ENCODE measurements around the gene CTNND2.
"Not testable (repeated sequence)": the region's sequence is repeated elsewhere in the genome, so short reads cannot be mapped to it uniquely, and the experiment has no call there.

Gene CTNND2

GRCh38 chr5:11878814-11879213, 25.4 kb downstream of the CTNND2 start:
- no peak for DNase-seq (ENCODE audit: low read depth in 2 of 3, low spot score in 1 of 3)

GRCh38 chr5:11873587-11873986, 30.7 kb downstream of the CTNND2 start:
- DNase-seq (ENCODE audit: low read depth in 2 of 3, low spot score in 1 of 3): no peak

DNA sequence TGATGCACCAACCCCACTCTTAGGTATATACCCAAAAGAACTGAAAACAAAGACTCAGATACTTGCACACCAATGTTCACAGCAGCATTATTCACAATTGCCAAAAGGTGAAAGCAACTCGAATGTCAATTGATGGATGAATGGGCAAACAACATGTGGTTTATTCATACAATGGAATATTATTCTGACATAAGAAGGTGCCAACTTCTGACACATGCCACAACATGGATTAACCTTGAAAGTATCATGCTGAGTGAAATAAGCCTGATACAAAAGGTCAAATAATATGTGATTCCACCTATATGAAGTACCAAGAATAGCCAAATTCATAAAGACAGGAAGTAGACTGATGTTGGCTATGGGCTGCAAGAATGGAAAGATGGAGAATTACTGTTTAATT, 35.0 kb downstream of the CTNND2 start:
- DNase-seq (ENCODE audit: low read depth in 2 of 3, low spot score in 1 of 3): no peak

DNA sequence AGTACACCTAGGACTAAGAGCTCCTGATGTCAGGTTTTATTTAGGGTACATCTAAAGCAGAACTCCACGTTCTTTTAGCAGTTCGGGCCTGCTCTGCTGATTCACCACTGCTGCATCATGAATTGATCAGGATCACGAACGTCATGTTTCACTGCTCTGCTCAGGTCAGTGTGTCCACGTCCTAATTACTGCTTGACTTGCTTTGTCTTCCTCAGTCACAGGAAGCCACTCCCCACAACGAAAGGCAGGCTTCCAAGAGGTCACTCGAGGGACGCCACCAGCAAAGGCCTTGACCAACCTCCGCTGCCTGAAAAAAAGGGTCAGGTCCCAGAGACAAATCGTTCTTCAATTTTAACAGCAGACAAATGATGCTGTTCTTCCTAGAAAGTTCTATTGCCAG, 40.3 kb downstream of the CTNND2 start:
- no peak for DNase-seq (ENCODE audit: low read depth in 2 of 3, low spot score in 1 of 3)

- DNase-seq (ENCODE audit: low read depth in 2 of 3, low spot score in 1 of 3): no peak
Measured at GRCh38 chr5:11857391-11857790, 46.9 kb downstream of the CTNND2 start.

- DNase-seq (ENCODE audit: low read depth in 2 of 3, low spot score in 1 of 3): no peak
Measured at GRCh38 chr5:11854936-11855335, 49.3 kb downstream of the CTNND2 start.

DNA sequence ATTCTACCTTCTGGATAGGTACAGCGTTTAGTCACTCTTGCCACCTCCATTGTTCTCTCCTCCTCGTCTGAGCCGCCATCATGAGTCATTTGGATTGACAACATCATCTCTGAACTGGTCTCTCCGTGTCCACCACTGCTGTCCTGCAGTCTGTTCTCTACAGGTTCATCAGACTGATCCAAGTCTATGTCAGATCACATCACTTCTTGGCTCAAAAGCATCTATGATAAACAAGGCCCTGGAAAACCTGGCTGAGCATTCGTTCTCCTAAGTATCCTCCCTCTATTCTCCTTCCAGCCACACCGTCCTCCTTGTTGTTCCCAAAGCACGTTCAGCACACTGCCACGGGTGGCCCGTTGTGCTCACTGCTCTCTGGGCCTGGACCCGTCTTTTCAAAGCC, 50.5 kb downstream of the CTNND2 start:
- no peak for DNase-seq (ENCODE audit: low read depth in 2 of 3, low spot score in 1 of 3)

- DNase-seq (ENCODE audit: low read depth in 2 of 3, low spot score in 1 of 3): no peak
Measured at GRCh38 chr5:11853140-11853539, 51.1 kb downstream of the CTNND2 start.

- DNase-seq (ENCODE audit: low read depth in 2 of 3, low spot score in 1 of 3): no peak
Measured at GRCh38 chr5:11852717-11853087, 51.5 kb downstream of the CTNND2 start.

GRCh38 chr5:11851965-11852716, 52.1 kb downstream of the CTNND2 start:
- DNase-seq (ENCODE audit: low read depth in 2 of 3, low spot score in 1 of 3): no peak

DNA sequence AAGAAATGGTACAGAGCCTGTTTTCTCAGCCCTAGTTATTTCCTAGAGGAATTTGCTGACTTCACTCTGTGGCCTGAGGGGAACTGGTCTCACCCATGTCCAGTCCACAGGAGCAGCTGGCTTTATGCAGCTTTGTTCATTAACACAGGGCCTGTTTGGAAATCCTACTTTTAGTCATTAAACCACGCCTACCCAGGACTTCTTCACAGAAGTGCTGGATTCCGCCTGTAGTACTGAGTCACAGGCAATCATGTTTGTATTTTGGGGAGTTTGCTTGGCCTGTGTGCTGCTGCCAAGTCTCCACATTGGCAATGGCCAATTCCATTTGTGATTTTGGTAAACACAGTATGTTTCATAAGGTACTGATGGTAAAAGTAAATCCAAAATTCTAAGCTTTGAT, 52.8 kb downstream of the CTNND2 start:
- no peak for DNase-seq (ENCODE audit: low read depth in 2 of 3, low spot score in 1 of 3)

DNA sequence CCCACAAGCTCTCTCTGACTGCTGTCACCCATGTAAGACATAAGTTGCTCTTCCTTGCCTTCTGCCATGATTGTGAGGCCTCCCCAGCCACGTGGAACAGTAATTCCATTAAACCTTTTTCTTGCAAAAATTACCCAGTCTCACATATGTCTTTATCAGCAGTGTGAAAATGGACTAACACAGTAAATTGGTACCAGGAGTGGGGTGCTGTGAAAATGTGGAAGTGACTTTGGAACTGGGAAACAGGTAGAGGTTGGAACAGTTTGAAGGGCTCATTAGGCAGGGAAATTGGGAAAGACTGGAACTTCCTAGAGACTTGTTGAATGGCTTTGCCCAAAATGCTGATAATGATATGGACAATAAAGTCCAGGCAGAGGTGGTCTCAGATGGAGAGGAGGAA, 75.7 kb downstream of the CTNND2 start:
- DNase-seq (ENCODE audit: low read depth in 2 of 3, low spot score in 1 of 3): not testable (repeated sequence)

DNA sequence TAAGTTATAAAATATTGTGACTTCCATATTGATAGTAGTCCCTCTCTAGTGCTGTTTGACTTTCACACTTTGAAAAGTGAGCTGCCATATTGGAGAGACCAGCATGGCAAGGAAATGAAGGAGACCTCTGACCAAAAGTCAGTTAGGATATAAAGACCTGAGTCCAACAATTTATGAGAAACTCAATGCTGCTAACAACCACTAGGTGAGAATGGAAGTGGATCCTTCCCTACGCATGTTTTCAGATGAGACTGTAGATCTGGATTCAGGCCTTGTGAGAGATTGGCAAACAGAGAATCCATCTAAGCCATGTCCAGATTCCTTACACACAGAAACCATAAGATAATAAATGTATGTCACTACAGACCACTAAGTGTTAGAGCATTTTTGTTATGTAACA, 81.6 kb downstream of the CTNND2 start:
- DNase-seq (ENCODE audit: low read depth in 2 of 3, low spot score in 1 of 3): no peak

- no peak for DNase-seq (ENCODE audit: low read depth in 2 of 3, low spot score in 1 of 3)
Measured at GRCh38 chr5:11815916-11816315, 88.3 kb downstream of the CTNND2 start.

GRCh38 chr5:11815481-11815880, 88.8 kb downstream of the CTNND2 start:
- no peak for DNase-seq (ENCODE audit: low read depth in 2 of 3, low spot score in 1 of 3)

DNA sequence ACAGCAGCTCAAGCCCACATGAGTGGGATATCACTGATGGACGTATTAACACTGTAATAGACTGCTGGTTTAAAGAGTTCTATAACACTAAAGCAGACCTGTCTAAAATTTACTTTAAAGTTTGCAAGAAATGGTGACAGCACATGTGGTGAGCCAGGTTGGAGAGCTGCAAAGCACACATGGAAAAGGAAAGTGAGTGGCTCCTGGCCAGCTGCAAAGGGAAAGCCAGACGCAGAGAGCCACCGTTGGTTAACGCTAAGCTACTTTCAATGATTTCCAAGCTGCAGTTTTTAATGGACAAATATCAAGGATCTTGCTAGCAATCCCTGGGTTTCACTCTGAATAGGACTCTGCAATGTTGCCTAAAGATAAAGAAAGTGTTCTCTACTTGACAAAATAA, 89.9 kb downstream of the CTNND2 start:
- no peak for DNase-seq (ENCODE audit: low read depth in 2 of 3, low spot score in 1 of 3)

DNA sequence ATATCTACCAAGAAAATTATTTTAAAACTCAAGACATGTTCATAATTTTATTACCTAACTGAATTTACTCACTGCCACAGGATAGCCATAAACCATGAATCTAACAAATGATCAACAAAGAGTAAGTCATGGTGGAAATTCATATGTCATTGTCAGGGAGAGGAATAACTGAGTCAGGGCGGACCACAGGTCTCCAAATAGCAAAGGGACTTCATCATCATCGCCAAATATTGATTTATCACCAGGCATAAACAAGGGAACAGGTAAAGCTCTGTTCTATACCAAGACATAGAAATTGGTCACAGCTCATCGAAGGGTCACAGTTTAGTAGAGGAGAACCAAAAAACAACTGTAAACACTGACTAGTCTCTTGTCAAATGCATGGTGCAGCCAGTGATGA, 94.8 kb downstream of the CTNND2 start:
- no peak for DNase-seq (ENCODE audit: low read depth in 2 of 3, low spot score in 1 of 3)

DNA sequence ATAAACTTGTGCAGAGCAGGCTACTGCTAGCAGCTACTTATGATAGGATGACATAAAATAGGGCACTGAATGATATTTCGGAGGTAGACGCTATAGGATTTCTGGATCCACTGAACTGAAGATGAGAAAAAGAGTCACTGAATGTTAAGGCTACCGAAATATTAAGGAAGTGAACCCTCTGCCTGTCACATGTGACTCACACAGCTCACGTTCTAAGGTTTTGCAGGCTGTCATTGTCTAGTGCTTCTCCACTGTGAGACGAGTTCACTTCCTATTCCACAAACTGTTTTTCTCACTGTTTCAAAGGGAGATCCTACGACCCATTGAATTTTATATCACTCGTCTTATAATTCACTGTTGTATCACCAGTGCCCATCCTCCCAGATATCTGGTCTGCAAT, 100.8 kb downstream of the CTNND2 start:
- no peak for DNase-seq (ENCODE audit: low read depth in 2 of 3, low spot score in 1 of 3)

DNA sequence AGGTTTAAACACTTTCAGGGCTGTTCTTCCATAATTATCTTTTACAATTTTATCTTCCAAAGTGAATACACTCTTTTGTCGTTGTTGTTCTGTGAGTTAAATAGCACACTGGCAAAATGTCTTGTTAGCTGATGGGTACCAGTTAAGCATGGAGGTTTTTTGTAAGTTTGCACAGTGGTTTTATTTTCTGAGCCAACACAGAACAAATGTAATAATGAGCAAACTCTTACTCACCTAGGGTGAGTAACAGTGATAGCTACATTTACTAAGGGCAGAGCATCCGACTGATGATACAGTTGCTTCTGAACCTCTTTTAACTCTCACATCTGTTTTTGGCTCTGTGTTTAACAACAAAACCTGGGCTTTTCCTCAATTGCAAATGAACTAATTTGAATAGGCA, 103.2 kb downstream of the CTNND2 start:
- DNase-seq (ENCODE audit: low read depth in 2 of 3, low spot score in 1 of 3): no peak

GRCh38 chr5:11797132-11797531, 107.1 kb downstream of the CTNND2 start:
- DNase-seq (ENCODE audit: low read depth in 2 of 3, low spot score in 1 of 3): no peak

GRCh38 chr5:11793396-11793795, 110.8 kb downstream of the CTNND2 start:
- DNase-seq (ENCODE audit: low read depth in 2 of 3, low spot score in 1 of 3): no peak

GRCh38 chr5:11792621-11793020, 111.6 kb downstream of the CTNND2 start:
- DNase-seq (ENCODE audit: low read depth in 2 of 3, low spot score in 1 of 3): no peak

- DNase-seq (ENCODE audit: low read depth in 2 of 3, low spot score in 1 of 3): no peak
Measured at GRCh38 chr5:11791792-11792191, 112.5 kb downstream of the CTNND2 start.

DNA sequence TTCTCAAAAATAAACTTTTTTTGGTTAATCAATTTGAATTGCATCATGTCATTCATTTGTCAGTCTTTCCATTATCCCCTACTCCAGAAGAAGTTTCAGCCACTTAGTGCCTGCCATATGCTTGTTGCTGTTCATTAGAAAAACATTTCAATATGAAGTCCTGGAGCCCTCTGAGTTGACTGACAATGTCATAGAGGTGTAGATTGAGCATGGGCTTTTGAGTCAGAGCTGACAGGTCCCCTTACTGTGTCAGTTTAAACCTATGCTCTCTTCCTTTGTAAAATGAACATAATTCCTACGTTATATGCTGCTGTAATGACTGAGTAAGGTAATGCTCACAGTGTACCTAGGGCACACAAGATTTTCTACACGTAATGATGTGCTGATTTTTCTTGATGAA, 114.0 kb downstream of the CTNND2 start:
- no peak for DNase-seq (ENCODE audit: low read depth in 2 of 3, low spot score in 1 of 3)
